Thyroid gland (tissue), 4 donors: ENCODE measurements around the gene SORL1-AS1.
A peak's percentile ranks its signal among the peaks of the same experiment; 100 is the strongest.
"Not testable (repeated sequence)": the region's sequence is repeated elsewhere in the genome, so short reads cannot be mapped to it uniquely, and the experiment has no call there.

Experiments
- DNase-seq, 2 donors: peaks; one replicate each; pipeline ENCODE4 v3.0.0-alpha.2; 2019
- H3K27ac ChIP-seq, 3 donors: fragments of 200-600 bp; sonication (generic); 1 replicate in 2 of 3; 2 replicates in 1 of 3; pipeline ENCODE4 v1.5.1; 2016 to 2019; ENCODE audit warnings: mild to moderate bottlenecking in 1 of 3, moderate library complexity in 1 of 3
- H3K27me3 ChIP-seq: fragments of 200-600 bp; sonication (generic); one replicate; pipeline ENCODE4 v1.5.1; 2019
- H3K36me3 ChIP-seq, 2 donors: fragments of 200-600 bp; sonication (generic); one replicate each; pipeline ENCODE4 v1.5.1; 2016 to 2019
- H3K4me1 ChIP-seq, 2 donors: fragments of 200-600 bp; sonication (generic); one replicate each; pipeline ENCODE4 v1.5.1; 2017 to 2019
- H3K4me3 ChIP-seq, 3 donors: fragments of 200-600 bp; sonication (generic); replicated peaks in 1 of 3; 1 replicate in 2 of 3; 2 replicates in 1 of 3; pipeline ENCODE4 v1.5.1; 2016; ENCODE audit warnings: mild to moderate bottlenecking in 1 of 3
- H3K9me3 ChIP-seq: fragments of 200-600 bp; sonication (generic); one replicate; pipeline ENCODE4 v1.5.1; 2017
- POLR2A ChIP-seq, 2 donors: fragments of 450-650 bp; IDR thresholded peaks; one replicate each; pipeline ENCODE4 v1.6.1; 2017; ENCODE audit warnings: antibody characterized with exemption in 2 of 2, mild to moderate bottlenecking in 2 of 2, moderate library complexity in 1 of 2
- whole genome bisulfite sequencing, 2 donors: methylation state at CpG; one replicate each; pipeline ENCODE4 v1.1.5; 2017; 5-methylcytosine and 5-hydroxymethylcytosine counted together
- intact Hi-C: fragments of 100-400 bp; cut with DNase I; formaldehyde crosslinking; loops from one replicate; pipeline ENCODE4 v1.15.1; 2023
- TF ChIP-seq, protein P1 (sequence below), 6 experiments: fragments of 200-600 bp in 3 of 6; fragments of 450-650 bp in 3 of 6; sonication (generic) in 3 of 6; IDR thresholded peaks; one replicate each; pipeline ENCODE4 v1.5.1; 2016 to 2019; ENCODE audit warnings: antibody characterized with exemption in 6 of 6, mild to moderate bottlenecking in 2 of 6, inconsistent platforms in 1 of 6, moderate library complexity in 1 of 6

SORL1-AS1 gene

DNA sequence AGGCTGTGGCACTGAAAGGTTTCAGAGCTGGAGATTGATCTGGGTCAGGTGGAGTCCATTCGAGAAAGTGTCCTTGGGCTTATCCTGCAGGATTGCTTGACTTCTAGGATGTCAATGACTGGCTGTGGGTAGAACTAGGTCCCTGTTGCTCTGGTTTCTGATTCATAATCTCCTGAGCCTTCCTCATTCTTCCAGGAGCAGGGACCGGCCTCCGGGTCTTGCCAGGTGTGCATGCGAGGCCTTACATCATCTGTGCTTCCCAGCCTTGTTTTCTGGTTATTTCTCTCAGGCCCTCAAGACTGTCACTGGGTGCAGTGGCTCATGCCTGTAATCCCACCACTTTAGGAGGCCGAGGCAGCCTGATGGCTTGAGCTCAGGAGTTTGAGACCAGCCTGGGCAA lies 33.3 kb upstream of the SORL1-AS1 start:
- Histone ChIP-seq H3K4me3 (no peak overlapping the region), H3K36me3 (no peaks in the 10 kb centered on the region), H3K27ac (no peak overlapping the region), H3K27me3 (no peaks in the 10 kb centered on the region), H3K9me3 (no peaks in the 10 kb centered on the region), H3K4me1 (peaks cover 12 to 15% of the 10 kb centered on the region in 2 donors)
- WGBS, 2 donors = 95 to 96% methylated on average over 5 of the region's 5 CpGs
- no peak for DNase-seq
- intact Hi-C loops = no loop called here
- TF ChIP-seq, protein P1, sequence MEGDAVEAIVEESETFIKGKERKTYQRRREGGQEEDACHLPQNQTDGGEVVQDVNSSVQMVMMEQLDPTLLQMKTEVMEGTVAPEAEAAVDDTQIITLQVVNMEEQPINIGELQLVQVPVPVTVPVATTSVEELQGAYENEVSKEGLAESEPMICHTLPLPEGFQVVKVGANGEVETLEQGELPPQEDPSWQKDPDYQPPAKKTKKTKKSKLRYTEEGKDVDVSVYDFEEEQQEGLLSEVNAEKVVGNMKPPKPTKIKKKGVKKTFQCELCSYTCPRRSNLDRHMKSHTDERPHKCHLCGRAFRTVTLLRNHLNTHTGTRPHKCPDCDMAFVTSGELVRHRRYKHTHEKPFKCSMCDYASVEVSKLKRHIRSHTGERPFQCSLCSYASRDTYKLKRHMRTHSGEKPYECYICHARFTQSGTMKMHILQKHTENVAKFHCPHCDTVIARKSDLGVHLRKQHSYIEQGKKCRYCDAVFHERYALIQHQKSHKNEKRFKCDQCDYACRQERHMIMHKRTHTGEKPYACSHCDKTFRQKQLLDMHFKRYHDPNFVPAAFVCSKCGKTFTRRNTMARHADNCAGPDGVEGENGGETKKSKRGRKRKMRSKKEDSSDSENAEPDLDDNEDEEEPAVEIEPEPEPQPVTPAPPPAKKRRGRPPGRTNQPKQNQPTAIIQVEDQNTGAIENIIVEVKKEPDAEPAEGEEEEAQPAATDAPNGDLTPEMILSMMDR (IDR thresholded peaks at IDR 0.05) = no peak
- TF ChIP-seq POLR2A (IDR thresholded peaks at IDR 0.05) = no peak

DNA sequence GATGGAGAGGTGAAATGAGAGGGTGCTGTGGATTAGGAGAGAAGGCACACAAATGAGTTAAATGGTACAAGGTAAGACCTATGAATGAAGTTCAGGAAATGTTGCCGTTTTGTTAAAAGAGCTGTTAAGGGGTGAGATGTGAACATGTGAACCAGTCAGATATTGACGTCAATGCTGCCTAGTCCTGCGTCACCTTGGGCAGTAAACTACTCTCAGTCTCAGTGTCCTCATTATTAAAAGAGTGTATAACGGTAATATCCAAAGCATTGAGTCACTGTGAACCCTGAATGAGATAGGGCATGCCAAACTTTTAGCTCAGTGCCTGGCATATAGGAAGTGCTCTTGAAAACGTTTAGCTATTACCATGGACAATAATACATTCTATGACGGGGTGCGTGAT lies 32.4 kb upstream of the SORL1-AS1 start:
- 90 to 92% methylated on average over 7 of the region's 7 CpGs for WGBS, 2 donors

DNA sequence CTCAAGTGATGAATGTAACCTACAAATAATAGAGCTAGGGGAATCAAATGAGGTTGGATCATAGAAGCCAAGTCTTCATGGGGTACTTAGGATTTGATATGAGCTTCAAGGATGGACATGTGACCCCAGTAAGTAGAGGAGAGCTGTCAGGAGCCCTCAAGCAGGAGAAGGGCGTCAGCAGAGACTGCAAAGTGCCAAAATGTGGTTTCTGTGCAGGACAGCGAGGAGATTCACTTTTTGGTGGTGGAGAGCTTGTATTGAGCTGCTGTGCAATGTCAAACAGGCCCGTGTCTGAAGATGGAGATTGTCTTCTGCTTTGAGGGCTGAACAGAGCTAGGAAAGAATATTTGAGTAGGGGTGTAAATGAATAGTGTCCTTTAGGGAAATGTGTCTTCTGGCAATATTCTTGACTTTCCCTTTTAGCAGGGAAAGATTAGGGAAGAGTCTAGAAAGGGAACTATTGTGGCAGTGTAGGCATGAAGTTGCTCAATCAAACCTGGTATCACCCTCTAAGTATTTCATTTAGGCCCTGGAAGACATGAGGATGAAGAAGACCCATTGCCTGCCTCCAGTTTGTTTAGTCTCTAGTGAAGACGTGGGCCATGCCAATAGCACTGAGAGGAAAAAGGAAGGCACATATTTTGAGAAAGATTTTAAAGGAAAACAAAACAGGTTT lies 31.2 kb upstream of the SORL1-AS1 start:
- no peak for DNase-seq
- no peaks in the 10 kb centered on the region for H3K9me3 ChIP-seq
- intact Hi-C loops = no loop called here
- no peak overlapping the region for H3K4me3 ChIP-seq
- peaks cover 20 to 23% of the 10 kb centered on the region in 2 donors for H3K4me1 ChIP-seq
- no peaks in the 10 kb centered on the region for H3K36me3 ChIP-seq
- TF ChIP-seq, protein P1 (IDR thresholded peaks at IDR 0.05) = no peak
- TF ChIP-seq POLR2A (IDR thresholded peaks at IDR 0.05) = no peak
- 79 to 81% methylated on average over 4 of the region's 4 CpGs for WGBS, 2 donors
- no peaks in the 10 kb centered on the region for H3K27me3 ChIP-seq
- no peak overlapping the region for H3K27ac ChIP-seq

More for the DNA sequence above, 32.4 kb upstream of the SORL1-AS1 start:
- TF ChIP-seq POLR2A (IDR thresholded peaks at IDR 0.05) = no peak
- TF ChIP-seq, protein P1 (IDR thresholded peaks at IDR 0.05) = no peak
- Histone ChIP-seq H3K27ac (no peak overlapping the region), H3K4me3 (no peak overlapping the region), H3K27me3 (no peaks in the 10 kb centered on the region), H3K36me3 (no peaks in the 10 kb centered on the region), H3K4me1 (peaks cover 12 to 15% of the 10 kb centered on the region in 2 donors), H3K9me3 (no peaks in the 10 kb centered on the region)
- DNase-seq = no peak
- intact Hi-C loops = no loop called here

DNA sequence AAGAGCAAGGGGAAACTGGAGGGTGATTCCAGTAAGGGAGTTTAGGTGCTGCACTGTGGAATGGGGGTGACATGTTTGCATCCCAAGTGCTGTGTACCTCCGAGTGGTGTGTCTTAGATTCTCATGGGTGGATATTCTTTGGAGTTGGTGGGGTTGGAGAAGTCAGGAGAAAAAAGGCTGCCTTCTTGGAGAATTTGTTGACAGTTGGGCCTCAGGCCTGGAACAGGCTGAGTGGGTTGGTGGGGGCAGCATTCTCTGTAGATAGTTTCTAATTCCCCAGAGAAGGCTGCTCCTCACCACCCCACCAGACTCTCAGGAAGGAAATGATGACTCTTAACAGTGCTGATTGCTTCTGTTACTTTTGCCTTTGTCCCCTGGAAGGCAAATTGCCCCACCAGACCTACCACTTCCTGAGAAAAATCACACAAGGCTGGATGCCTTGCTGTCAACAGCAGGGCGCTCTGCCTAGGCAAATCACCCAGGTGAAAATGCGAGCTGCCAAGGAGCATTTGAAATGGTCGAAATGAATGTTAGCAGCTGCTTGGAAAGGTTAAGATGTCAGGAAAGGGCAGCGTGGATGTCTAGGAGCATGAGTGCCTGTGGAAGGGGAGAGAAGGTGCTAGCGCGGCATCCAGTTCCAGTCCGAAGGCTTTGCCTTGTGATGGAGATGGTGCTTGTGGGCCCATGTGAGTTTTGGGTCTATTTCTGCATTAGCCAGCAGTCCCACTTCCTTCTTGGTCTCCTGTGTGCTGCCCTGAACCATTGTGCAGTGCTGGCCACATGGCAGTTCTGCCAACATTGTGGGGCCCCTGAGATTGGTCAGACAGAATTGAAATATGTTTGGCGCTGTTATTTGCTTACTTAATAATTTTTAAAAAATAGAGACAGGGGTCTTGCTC lies 29.7 kb upstream of the SORL1-AS1 start:
- H3K36me3 ChIP-seq = no peaks in the 10 kb centered on the region
- TF ChIP-seq, protein P1 (IDR thresholded peaks at IDR 0.05) = no peak
- no peak for TF ChIP-seq POLR2A (IDR thresholded peaks at IDR 0.05)
- intact Hi-C loops = no loop called here
- no peaks in the 10 kb centered on the region for H3K27me3 ChIP-seq
- H3K4me3 ChIP-seq = no peak overlapping the region
- whole genome bisulfite sequencing, 2 donors = 75 to 81% methylated on average over 9 of the region's 9 CpGs
- H3K9me3 ChIP-seq = no peaks in the 10 kb centered on the region
- H3K4me1 ChIP-seq = peaks cover 18 to 26% of the 10 kb centered on the region in 2 donors
- DNase-seq = no peak
- peak overlapping the region in 1 of 3 donors; percentile 32 for H3K27ac ChIP-seq

DNA sequence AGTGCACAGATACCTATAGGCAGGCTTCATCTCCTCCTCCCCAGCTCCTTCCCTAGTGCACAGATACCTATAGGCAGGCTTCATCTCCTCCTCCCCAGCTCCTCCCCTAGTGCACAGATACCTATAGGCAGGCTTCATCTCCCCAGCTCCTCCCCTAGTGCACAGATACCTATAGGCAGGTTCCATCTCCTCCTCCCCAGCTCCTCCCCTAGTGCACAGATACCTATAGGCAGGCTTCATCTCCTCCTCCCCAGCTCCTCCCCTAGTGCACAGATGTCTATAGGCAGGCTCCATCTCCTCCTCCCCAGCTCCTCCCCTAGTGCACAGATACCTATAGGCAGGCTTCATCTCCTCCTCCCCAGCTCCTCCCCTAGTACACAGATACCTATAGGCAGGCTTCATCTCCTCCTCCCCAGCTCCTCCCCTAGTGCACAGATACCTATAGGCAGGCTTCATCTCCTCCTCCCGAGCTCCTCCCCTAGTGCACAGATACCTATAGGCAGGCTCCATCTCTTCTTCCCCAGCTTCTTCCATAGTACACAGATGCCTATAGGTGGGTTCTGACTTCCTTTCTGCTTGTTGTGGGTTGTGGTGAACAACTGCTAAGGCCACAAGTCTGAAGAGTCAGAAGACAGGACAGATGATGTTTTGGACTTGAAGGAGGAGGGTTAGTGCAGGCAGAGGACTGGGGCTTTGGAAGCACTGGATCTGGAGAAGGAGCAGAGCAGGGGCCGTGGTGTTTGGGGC lies 28.9 kb upstream of the SORL1-AS1 start:
- H3K4me1 ChIP-seq = peaks cover 14 to 28% of the 10 kb centered on the region in 2 donors
- H3K27me3 ChIP-seq, DNase-seq, H3K27ac ChIP-seq, H3K36me3 ChIP-seq, intact Hi-C loops, H3K9me3 ChIP-seq, H3K4me3 ChIP-seq: not testable (repeated sequence)
- WGBS, 2 donors = 87 to 95% methylated on average over 2 of the region's 2 CpGs
